Choroid plexus epithelial cell (primary cell): Measurements from ENCODE around the gene NXPH3.
A peak's percentile ranks its signal among the peaks of the same experiment; 100 is the strongest.

Source experiments
- DNase-seq: peaks from one replicate; pipeline ENCODE4 v3.0.0-alpha.2; 2010; ENCODE audit warnings: low read depth
- H3K4me3 ChIP-seq: 2 replicates; pipeline ENCODE4 v1.5.1; 2011; ENCODE audit warnings: low read depth, mild to moderate bottlenecking, control low read depth, low read length, moderate library complexity
- TF ChIP-seq, protein P1 (sequence below): conservative IDR thresholded peaks from 2 replicates; pipeline ENCODE4 v1.5.1; 2011; ENCODE audit warnings: low read depth, mild to moderate bottlenecking, control low read depth, inconsistent platforms, low read length, moderate library complexity

Gene NXPH3

DNA sequence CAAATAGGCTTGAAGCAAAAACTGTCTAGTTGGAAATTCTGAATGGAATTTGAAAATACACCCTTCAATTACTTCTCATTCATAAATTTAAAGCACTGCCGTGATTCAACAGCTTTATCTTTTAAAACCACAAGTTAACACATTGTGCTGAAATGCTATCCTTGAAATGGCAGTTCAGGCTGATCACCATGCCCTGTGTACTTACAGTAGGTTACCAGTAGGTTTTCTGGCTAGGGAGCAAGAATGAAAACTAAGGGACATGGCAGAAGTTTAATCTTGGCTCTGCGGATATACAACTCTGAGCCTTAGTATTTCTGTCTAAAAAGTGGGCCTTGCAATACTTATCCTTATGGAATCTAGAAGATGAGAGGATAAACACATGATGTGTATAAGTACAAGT is 28.0 kb downstream of the NXPH3 start:
- TF ChIP-seq, protein P1, sequence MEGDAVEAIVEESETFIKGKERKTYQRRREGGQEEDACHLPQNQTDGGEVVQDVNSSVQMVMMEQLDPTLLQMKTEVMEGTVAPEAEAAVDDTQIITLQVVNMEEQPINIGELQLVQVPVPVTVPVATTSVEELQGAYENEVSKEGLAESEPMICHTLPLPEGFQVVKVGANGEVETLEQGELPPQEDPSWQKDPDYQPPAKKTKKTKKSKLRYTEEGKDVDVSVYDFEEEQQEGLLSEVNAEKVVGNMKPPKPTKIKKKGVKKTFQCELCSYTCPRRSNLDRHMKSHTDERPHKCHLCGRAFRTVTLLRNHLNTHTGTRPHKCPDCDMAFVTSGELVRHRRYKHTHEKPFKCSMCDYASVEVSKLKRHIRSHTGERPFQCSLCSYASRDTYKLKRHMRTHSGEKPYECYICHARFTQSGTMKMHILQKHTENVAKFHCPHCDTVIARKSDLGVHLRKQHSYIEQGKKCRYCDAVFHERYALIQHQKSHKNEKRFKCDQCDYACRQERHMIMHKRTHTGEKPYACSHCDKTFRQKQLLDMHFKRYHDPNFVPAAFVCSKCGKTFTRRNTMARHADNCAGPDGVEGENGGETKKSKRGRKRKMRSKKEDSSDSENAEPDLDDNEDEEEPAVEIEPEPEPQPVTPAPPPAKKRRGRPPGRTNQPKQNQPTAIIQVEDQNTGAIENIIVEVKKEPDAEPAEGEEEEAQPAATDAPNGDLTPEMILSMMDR, result peak; percentile 30
- DNase-seq, result peak; percentile 26
- H3K4me3 ChIP-seq, result no peak overlapping the region

DNA sequence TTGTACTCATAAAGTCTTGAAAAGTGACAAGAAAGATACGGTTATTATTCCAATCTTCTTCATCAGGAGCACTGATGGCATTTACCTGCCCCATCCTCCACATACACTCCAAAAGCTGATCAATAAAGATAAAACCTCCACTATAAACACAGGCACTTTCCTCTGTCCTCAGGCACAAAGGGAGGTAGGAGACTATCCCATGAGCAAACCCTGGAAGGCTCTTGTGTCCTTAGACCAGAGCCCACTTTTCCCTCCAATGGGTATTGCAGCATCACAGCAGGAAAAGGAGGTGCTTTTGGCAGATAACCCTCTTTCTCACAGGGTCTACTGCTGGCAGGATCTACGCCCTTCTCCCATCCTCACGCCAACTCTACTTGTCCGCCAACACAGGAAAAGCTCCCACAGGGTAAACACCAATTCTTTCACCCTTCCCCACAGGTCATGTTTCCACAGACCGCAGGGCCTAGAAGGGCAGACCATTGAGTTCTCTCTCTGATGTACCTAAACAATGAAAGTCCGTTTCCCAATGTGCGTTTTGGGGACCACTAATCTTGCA is 28.7 kb downstream of the NXPH3 start:
- TF ChIP-seq, protein P1, result no peak
- no peak for DNase-seq
- no peak overlapping the region for H3K4me3 ChIP-seq

DNA sequence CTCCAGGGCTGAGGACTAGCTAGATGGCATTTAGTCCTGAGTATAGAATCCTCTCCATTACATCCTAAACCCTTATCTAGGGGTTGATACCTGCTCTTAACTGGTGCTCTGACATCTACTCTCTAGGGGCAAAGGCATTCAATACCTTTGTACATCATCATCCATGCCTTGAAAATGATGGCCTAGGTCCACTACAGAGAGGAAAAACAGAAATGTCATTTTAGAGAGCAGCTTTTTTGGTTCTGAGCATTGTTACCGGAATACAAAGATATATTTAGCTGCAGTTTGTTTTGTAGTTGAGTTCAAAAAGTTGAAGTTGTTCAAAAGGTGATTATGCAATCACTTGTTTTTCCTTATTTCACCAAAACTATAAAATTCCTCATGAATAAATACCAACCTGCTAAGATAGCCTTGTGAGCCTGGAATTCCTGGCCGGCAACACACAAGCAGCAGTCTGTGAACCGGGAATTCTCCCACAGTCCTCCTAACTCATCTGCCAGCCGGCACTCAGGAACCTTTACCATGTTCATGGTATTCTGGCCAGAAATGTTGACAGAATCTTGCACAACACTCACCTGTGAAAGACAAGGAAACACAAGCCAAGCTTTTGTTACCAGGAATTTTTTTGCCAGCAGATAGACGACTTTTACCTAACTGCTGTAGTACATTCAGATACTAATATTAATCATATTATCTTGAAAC is 35.4 kb downstream of the NXPH3 start:
- TF ChIP-seq, protein P1, result no peak
- H3K4me3 ChIP-seq, result no peak overlapping the region
- no peak for DNase-seq

DNA sequence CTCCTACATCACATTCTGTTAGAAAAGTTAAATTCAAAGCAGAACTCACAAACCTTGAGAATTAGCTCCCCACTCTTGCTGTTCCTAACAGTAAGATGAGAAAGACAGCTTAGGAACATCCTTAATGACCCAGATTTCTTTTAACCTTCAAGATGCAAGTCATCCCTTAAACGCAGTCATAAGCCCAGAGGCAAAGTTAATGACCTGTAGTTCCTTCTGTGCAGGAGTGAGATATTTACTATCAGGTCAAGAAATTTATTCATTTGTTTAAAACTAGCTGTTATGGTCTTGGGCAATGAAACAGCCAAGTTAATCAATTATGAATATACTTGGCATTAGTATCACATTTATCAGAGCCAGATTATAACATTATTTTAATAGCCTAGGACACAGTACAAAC is 37.1 kb downstream of the NXPH3 start:
- no peak overlapping the region for H3K4me3 ChIP-seq
- DNase-seq, result no peak
- TF ChIP-seq, protein P1, result no peak

DNA sequence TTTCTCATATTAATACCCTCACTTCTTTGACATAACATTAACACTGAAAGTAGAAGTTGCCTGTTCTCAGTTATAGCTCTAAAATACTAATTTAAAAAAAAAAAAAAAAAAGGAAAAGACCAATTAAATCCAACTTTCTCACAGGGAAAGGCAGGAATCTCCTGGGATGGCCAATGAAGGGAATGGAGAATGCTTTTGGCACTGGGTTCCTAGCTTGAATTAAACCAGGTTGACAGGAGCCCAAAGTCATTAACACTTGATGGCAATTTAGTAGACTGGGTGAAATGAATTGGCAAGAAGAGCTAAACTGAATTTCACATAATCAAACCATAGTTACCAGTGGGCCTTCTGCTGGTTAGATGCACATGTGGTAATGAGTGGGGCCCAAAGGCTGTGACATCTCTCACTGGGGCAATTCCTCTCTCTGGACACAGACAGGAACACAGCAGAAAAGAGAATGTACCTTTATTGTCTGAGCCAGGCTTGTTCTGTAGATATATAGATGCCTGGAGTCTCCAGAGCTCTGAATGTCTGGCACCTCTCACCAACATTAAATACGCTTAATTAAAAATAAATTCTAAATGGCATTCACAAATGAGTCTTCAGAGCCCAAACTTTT is 37.6 kb downstream of the NXPH3 start:
- no peak for DNase-seq
- TF ChIP-seq, protein P1, result no peak

DNA sequence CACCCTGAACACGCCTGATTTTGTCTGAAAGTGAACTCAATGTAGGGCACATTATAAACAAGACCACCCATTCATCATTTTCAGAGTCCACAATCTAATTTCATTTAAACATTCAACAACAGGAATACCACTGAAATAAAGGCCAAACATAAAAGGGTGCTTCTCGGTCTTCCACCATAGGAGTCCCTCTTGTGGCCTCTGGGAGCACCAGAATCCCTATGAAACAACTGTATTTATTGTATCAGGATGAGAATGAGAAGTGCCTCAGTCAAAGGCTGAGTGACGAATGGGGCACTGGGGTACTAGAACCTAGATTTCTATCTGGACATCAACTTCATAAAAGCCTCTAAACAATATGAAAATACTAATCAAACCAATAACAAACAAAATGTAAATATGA is 40.4 kb downstream of the NXPH3 start:
- H3K4me3 ChIP-seq, result no peak overlapping the region
- peak; percentile 26 for DNase-seq
- TF ChIP-seq, protein P1, result peak; percentile 50

More for the DNA sequence above, 37.6 kb downstream of the NXPH3 start:
- H3K4me3 ChIP-seq, result no peak overlapping the region
